ENCODE measurements around the gene CCNO. TPM values are rescaled to one million over a fixed set of nuclear protein-coding genes. Genes with fewer than 3 reads are reported as not detected.

CCNO gene
- total and polyA plus RNA-seq, 2 of the 8 experiments (the other 6 are each of a cell fraction or from before 2014, with no cell fraction given) = 0.14 to 0.41 TPM

- TF ChIP-seq EGR1 (IDR thresholded peaks at IDR 0.05; ENCODE audit: borderline replicate concordance, low read depth, low read length) (no peak), CTCF (IDR thresholded peaks at IDR 0.05; ENCODE audit: control extremely low read depth in 1 of 3, insufficient read depth in 1 of 3, low read depth in 1 of 3, low read length in 3 of 3) (peak; percentile 34 to 55 (median 45))
Measured at GRCh38 chr5:55220433-55221185, 12.8 kb downstream of the CCNO start (continued).
